ENCODE data around the gene ERG28. TPM values are rescaled to one million over a fixed set of nuclear protein-coding genes. Genes with fewer than 3 reads are reported as not detected.

ERG28 gene
- total and polyA plus RNA-seq, 2 experiments from 2014 or later, result 27.9 to 95.1 TPM

GRCh38 chr14:75673345-75674035, 12.8 kb upstream of the ERG28 start (continued):
- TF ChIP-seq ETS1 (IDR thresholded peaks at IDR 0.05), result no peak
- no peak for TF ChIP-seq ZNF462 (CRISPR knock-in tag; IDR thresholded peaks at IDR 0.05)
- no peak for TF ChIP-seq EZH2phosphoT487 (IDR thresholded peaks at IDR 0.05; ENCODE audit: unreplicated experiment)
- TF ChIP-seq POLR2AphosphoS5 (IDR thresholded peaks at IDR 0.05; ENCODE audit: low read depth), result no peak

GRCh38 chr14:75672605-75673192, 12.0 kb upstream of the ERG28 start:
- Mint-ChIP-seq H3K4me1 (no peaks in the 10 kb centered on the region), H3K9me3 (no peaks in the 10 kb centered on the region), H3K4me3 (no peak overlapping the region), H3K27me3 (ENCODE audit: insufficient read depth, low read depth, poor library complexity) (peaks cover 2% of the 10 kb centered on the region), H3K27ac (no peak overlapping the region), H3K36me3 (ENCODE audit: low read depth) (peaks cover 27% of the 10 kb centered on the region)
- Histone ChIP-seq H4K20me1 (replicated peaks; ENCODE audit: insufficient read depth) (peaks cover 17% of the 10 kb centered on the region), H3K9me2 (ENCODE audit: insufficient read depth) (no peaks in the 10 kb centered on the region), H3K36me3 (ENCODE audit: insufficient read depth) (peaks cover 25% of the 10 kb centered on the region), H2AFZ (no peak overlapping the region), H3K4me1 (ENCODE audit: insufficient read depth) (no peaks in the 10 kb centered on the region), H3F3A (replicated peaks; ENCODE audit: low read depth) (no peaks in the 10 kb centered on the region), H3K4me3 (no peak overlapping the region), H3K79me2 (replicated peaks; ENCODE audit: insufficient read depth) (peaks cover 54% of the 10 kb centered on the region), H3K27me3 (ENCODE audit: insufficient read depth) (no peaks in the 10 kb centered on the region), H3K27ac (ENCODE audit: low read depth) (no peak overlapping the region), H3K4me2 (no peak overlapping the region)
- ATAC-seq (no peak), DNase-seq (ENCODE audit: low spot score) (no peak)
- TF ChIP-seq CREB1 (CRISPR knock-in tag; IDR thresholded peaks at IDR 0.05; ENCODE audit: low read depth) (no peak), ETS1 (IDR thresholded peaks at IDR 0.05) (no peak), REST (IDR thresholded peaks at IDR 0.05; ENCODE audit: unreplicated experiment) (no peak), POLR2AphosphoS5 (IDR thresholded peaks at IDR 0.05; ENCODE audit: low read depth) (no peak), JUNB (IDR thresholded peaks at IDR 0.05; ENCODE audit: unreplicated experiment) (no peak), NANOG (IDR thresholded peaks at IDR 0.05; ENCODE audit: borderline replicate concordance) (no peak)

All from GM23338 (cell line).